GM13976 (cell line): ENCODE measurements around the gene LTA.

Experiments used
- DNase-seq: peaks from one replicate; pipeline ENCODE4 v3.0.0; 2012; ENCODE audit warnings: low spot score
- CTCF ChIP-seq: IDR thresholded peaks from 2 replicates; pipeline ENCODE4 v1.5.1; 2012; ENCODE audit warnings: borderline replicate concordance, mild to moderate bottlenecking; ENCODE audit not compliant: insufficient read depth; ENCODE audit errors: extremely low read depth, missing control alignments, control extremely low read depth
- in situ Hi-C: fragments of 300-500 bp; cut with MboI; formaldehyde crosslinking; loops from one replicate; pipeline ENCODE4 v1.12.0; 2022; ENCODE audit warnings: low sequenced_read_pairs, mixed read lengths, inconsistent platforms; ENCODE audit not compliant: unreplicated experiment

The LTA gene

DNA sequence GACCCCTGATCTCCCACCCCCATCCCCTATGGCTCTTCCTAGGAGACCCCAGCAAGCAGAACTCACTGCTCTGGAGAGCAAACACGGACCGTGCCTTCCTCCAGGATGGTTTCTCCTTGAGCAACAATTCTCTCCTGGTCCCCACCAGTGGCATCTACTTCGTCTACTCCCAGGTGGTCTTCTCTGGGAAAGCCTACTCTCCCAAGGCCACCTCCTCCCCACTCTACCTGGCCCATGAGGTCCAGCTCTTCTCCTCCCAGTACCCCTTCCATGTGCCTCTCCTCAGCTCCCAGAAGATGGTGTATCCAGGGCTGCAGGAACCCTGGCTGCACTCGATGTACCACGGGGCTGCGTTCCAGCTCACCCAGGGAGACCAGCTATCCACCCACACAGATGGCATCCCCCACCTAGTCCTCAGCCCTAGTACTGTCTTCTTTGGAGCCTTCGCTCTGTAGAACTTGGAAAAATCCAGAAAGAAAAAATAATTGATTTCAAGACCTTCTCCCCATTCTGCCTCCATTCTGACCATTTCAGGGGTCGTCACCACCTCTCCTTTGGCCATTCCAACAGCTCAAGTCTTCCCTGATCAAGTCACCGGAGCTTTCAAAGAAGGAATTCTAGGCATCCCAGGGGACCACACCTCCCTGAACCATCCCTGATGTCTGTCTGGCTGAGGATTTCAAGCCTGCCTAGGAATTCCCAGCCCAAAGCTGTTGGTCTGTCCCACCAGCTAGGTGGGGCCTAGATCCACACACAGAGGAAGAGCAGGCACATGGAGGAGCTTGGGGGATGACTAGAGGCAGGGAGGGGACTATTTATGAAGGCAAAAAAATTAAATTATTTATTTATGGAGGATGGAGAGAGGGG lies 1.4 kb downstream of the LTA start:
- in situ Hi-C loops = no loop called here
- no peak for TF ChIP-seq CTCF
- no peak for DNase-seq

GRCh38 chr6:31574106-31575061 lies 2.3 kb downstream of the LTA start:
- in situ Hi-C loops = no loop called here
- DNase-seq = no peak
- TF ChIP-seq CTCF = peak; percentile 32

DNA sequence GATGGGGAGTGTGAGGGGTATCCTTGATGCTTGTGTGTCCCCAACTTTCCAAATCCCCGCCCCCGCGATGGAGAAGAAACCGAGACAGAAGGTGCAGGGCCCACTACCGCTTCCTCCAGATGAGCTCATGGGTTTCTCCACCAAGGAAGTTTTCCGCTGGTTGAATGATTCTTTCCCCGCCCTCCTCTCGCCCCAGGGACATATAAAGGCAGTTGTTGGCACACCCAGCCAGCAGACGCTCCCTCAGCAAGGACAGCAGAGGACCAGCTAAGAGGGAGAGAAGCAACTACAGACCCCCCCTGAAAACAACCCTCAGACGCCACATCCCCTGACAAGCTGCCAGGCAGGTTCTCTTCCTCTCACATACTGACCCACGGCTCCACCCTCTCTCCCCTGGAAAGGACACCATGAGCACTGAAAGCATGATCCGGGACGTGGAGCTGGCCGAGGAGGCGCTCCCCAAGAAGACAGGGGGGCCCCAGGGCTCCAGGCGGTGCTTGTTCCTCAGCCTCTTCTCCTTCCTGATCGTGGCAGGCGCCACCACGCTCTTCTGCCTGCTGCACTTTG lies 3.3 kb downstream of the LTA start, which contains the start of gene TNF:
TSS of gene TNF (plus strand) at position 231 of the 567 bp plus-strand sequence. CDS start at position 408, 177 bp downstream.
- TF ChIP-seq CTCF = no peak
- in situ Hi-C loops = no loop called here
- DNase-seq = peak; percentile 83

GRCh38 chr6:31575952-31576685 lies 4.0 kb downstream of the LTA start:
- no peak for DNase-seq
- in situ Hi-C loops = no loop called here
- TF ChIP-seq CTCF = no peak

DNA sequence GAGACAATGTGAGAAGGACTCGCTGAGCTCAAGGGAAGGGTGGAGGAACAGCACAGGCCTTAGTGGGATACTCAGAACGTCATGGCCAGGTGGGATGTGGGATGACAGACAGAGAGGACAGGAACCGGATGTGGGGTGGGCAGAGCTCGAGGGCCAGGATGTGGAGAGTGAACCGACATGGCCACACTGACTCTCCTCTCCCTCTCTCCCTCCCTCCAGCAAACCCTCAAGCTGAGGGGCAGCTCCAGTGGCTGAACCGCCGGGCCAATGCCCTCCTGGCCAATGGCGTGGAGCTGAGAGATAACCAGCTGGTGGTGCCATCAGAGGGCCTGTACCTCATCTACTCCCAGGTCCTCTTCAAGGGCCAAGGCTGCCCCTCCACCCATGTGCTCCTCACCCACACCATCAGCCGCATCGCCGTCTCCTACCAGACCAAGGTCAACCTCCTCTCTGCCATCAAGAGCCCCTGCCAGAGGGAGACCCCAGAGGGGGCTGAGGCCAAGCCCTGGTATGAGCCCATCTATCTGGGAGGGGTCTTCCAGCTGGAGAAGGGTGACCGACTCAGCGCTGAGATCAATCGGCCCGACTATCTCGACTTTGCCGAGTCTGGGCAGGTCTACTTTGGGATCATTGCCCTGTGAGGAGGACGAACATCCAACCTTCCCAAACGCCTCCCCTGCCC lies 4.9 kb downstream of the LTA start:
- no peak for DNase-seq
- no peak for TF ChIP-seq CTCF
- in situ Hi-C loops = no loop called here
